Measurements from ENCODE around the gene TMEM242.

Gene TMEM242

DNA sequence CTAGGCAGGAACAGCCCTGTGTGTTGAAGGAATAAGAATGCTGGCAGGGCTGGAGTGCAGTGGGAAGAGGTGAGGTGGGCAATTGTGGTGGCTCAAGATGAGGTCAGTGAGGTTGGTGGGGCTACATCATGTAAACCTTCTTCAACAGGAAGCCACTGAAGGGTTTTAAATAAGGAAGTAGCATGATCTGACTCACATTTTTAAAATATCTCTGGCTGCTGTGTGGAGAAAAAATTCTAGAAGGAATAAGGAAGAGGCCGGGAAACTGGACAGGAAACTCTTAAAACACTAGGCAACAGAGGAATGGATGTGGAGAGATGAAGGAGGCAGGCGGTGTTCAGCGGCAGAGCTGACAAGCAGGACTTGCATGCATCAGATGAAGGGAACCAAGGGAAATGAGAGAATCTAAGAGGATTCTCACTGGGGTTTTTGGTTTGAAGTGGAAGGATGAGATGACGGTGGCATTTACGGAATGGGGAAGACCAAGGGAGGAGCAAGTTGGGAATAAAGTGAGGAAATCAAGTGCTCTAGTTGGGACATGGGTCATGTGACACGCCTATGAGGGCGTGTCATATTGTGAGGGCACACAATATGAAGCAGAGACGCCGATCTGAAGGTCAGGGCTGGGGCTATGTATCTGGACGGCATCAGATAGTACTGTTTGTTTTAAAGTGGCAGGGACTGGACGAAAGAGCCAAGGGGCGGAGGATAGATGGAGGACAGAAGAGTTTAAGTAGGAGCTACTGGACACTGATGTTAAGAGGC is 18.2 kb downstream of the TMEM242 start:
- no peak overlapping the region for H3K4me3 ChIP-seq (ENCODE audit: low read length)
- peaks cover 19% of the 10 kb centered on the region for H3K4me1 ChIP-seq (ENCODE audit: insufficient read depth, low read length)
- H3K9me3 ChIP-seq (ENCODE audit: insufficient read depth, low read depth, low read length): no peaks in the 10 kb centered on the region
- H3K36me3 ChIP-seq (ENCODE audit: insufficient read depth, low read length): no peaks in the 10 kb centered on the region
- H3K27me3 ChIP-seq (ENCODE audit: insufficient read depth, low read length): no peaks in the 10 kb centered on the region
- 93% methylated on average over 12 of the region's 12 CpGs for WGBS
- no peak overlapping the region for H3K9ac ChIP-seq (ENCODE audit: low read depth, low read length)
- no peak overlapping the region for H3K27ac ChIP-seq (ENCODE audit: low read depth, low read length)

DNA sequence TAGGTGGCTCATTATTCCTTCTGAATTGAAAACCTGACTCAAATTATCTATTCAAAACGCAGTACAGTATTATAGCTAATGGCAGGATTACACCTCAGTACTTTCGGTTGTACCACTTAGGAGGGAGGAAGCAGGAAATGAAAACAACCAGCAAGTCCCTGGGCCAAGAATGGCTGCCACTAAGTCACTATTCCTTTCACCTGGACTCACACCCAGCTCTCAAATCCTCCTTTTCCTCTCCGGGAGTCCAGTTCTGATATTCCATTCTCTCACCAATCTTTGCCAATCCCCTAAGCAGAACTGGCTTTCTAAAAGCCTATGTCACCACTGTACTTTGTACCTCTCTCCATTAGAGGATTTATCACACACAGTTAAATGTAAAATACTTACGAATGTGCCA is 20.6 kb downstream of the TMEM242 start:
- no peak overlapping the region for H3K4me3 ChIP-seq (ENCODE audit: low read length)
- H3K4me1 ChIP-seq (ENCODE audit: insufficient read depth, low read length): peaks cover 19% of the 10 kb centered on the region
- no peak overlapping the region for H3K27ac ChIP-seq (ENCODE audit: low read depth, low read length)
- H3K27me3 ChIP-seq (ENCODE audit: insufficient read depth, low read length): no peaks in the 10 kb centered on the region
- no peak overlapping the region for H3K9ac ChIP-seq (ENCODE audit: low read depth, low read length)
- H3K36me3 ChIP-seq (ENCODE audit: insufficient read depth, low read length): no peaks in the 10 kb centered on the region
- WGBS: 67% methylated on average over 4 of the region's 4 CpGs
- no peaks in the 10 kb centered on the region for H3K9me3 ChIP-seq (ENCODE audit: insufficient read depth, low read depth, low read length)

DNA sequence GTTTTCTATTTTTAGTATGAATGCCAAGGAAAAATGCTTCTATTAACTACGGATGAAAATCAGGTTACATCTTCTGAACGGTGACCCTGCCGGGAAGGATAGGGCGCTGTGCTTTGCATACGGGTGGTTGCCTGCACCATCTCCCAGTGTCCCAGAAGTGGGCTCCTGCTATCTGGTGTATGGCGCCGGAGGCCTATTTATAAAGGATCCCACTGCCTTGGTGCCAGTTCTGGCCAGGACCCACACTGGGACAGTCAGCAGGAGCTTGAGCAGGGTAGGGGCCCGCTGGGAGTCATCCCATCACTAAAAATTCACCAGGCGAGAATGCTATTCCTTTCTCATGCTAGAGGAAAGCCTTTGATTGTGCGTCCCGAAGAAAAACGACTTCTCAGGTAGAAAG is 22.9 kb downstream of the TMEM242 start:
- Histone ChIP-seq H3K9ac (ENCODE audit: low read depth, low read length) (no peak overlapping the region), H3K4me3 (ENCODE audit: low read length) (no peak overlapping the region), H3K36me3 (ENCODE audit: insufficient read depth, low read length) (no peaks in the 10 kb centered on the region), H3K9me3 (ENCODE audit: insufficient read depth, low read depth, low read length) (no peaks in the 10 kb centered on the region), H3K27me3 (ENCODE audit: insufficient read depth, low read length) (no peaks in the 10 kb centered on the region), H3K27ac (ENCODE audit: low read depth, low read length) (no peak overlapping the region), H3K4me1 (ENCODE audit: insufficient read depth, low read length) (peaks cover 19% of the 10 kb centered on the region)
- WGBS: 92% methylated on average over 12 of the region's 12 CpGs

DNA sequence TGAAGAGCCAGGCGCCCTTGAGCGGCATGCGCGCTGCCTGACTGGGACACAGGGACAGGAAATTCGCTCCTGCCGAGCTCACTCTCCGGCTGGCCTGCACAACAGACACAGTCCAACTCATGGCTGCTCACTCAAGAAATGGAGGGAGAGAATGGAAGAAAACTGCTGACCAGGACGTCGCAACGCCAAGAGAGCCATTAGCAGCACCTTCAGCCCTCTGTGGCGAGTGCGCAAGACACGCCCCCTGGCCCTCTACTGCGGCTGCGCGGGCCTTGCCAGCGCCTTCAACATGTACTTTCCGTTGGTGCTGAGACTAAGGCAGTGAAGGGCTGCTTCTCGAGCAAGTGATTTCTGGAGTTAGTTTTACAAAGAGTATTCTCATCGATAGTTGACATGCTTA is 23.3 kb downstream of the TMEM242 start:
- Histone ChIP-seq H3K27me3 (ENCODE audit: insufficient read depth, low read length) (no peaks in the 10 kb centered on the region), H3K9me3 (ENCODE audit: insufficient read depth, low read depth, low read length) (no peaks in the 10 kb centered on the region), H3K27ac (ENCODE audit: low read depth, low read length) (no peak overlapping the region), H3K4me1 (ENCODE audit: insufficient read depth, low read length) (peaks cover 19% of the 10 kb centered on the region), H3K36me3 (ENCODE audit: insufficient read depth, low read length) (no peaks in the 10 kb centered on the region), H3K4me3 (ENCODE audit: low read length) (no peak overlapping the region), H3K9ac (ENCODE audit: low read depth, low read length) (no peak overlapping the region)
- 96% methylated on average over 20 of the region's 20 CpGs for WGBS

DNA sequence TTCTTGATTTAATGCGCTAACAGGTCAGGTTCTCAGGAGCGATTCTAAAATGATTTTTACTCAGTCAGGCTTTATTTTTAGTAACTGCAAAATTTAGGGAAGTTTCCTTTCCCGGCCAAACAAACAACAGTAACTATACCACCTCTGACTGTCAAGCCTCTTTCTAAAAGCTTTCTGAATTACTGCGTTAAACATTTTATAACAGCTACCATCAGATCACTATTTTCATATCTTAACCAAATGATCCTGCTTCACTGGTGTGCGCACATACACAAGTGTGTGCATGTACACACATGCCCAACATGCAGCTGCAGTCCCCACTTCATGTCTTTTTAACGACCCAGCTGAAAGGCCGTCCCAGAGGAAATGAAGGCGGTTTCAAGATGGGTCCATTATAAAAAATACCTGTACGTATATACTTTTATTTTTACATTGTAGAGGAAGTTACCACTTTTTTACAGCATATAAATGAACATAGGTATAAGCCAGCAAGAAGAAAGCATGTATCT is 25.0 kb downstream of the TMEM242 start:
- H3K4me1 ChIP-seq (ENCODE audit: insufficient read depth, low read length): peaks cover 4% of the 10 kb centered on the region; the same call in 1 of the 2 replicates
- no peak overlapping the region for H3K9ac ChIP-seq (ENCODE audit: low read depth, low read length)
- no peaks in the 10 kb centered on the region for H3K9me3 ChIP-seq (ENCODE audit: insufficient read depth, low read depth, low read length)
- no peaks in the 10 kb centered on the region for H3K36me3 ChIP-seq (ENCODE audit: insufficient read depth, low read length)
- no peak overlapping the region for H3K4me3 ChIP-seq (ENCODE audit: low read length)
- H3K27me3 ChIP-seq (ENCODE audit: insufficient read depth, low read length): no peaks in the 10 kb centered on the region
- 95% methylated on average over 8 of the region's 9 CpGs for WGBS
- no peak overlapping the region for H3K27ac ChIP-seq (ENCODE audit: low read depth, low read length)

DNA sequence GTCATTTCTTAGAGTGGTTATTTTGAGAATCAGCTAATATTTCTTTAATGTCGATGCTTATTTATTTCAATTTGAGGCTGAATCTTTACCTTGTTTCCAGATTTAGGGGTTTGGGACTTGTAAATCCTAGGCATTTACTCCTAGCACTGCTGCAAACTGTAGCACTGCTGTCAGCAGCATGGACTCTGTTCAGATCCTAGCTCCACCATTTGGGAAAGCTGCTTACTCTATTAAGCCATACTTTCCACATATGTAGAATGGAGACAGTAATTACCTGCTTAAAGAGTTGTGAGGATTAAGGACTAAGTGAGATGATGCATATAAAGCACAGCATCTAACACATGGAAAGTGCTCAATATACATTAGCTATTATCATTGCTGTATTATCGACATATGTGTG is 28.7 kb downstream of the TMEM242 start:
- Histone ChIP-seq H3K4me1 (ENCODE audit: insufficient read depth, low read length) (peaks cover 5% of the 10 kb centered on the region; the same call in 1 of the 2 replicates), H3K36me3 (ENCODE audit: insufficient read depth, low read length) (peaks cover 13% of the 10 kb centered on the region; the same call in 1 of the 2 replicates), H3K9ac (ENCODE audit: low read depth, low read length) (no peak overlapping the region), H3K9me3 (ENCODE audit: insufficient read depth, low read depth, low read length) (no peaks in the 10 kb centered on the region), H3K27ac (ENCODE audit: low read depth, low read length) (no peak overlapping the region), H3K27me3 (ENCODE audit: insufficient read depth, low read length) (no peaks in the 10 kb centered on the region), H3K4me3 (ENCODE audit: low read length) (no peak overlapping the region)
- WGBS: 92% methylated on average over 1 of the region's 2 CpGs

DNA sequence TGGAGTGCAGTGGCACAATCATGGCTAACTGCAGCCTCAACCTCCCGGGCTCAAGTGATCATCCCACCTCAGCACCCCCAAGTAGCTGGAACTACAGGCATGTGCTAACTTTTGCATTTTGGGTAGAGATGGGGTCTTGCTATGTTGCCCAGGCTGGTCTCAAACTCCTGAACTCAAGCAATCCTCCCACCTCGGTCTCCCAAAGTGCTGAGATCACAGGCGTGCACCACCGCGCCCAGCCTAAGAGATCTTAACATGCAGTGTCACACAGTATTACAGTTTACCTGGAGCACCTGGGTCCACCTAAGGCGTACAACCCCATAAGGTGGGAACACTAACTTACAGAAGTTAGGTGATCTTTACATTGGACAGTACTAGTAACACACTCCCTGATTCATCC is 29.5 kb downstream of the TMEM242 start:
- Histone ChIP-seq H3K27ac (ENCODE audit: low read depth, low read length) (no peak overlapping the region), H3K36me3 (ENCODE audit: insufficient read depth, low read length) (peaks cover 13% of the 10 kb centered on the region; the same call in 1 of the 2 replicates), H3K4me1 (ENCODE audit: insufficient read depth, low read length) (peaks cover 5% of the 10 kb centered on the region; the same call in 1 of the 2 replicates), H3K9me3 (ENCODE audit: insufficient read depth, low read depth, low read length) (no peaks in the 10 kb centered on the region), H3K9ac (ENCODE audit: low read depth, low read length) (no peak overlapping the region), H3K4me3 (ENCODE audit: low read length) (no peak overlapping the region), H3K27me3 (ENCODE audit: insufficient read depth, low read length) (no peaks in the 10 kb centered on the region)
- WGBS: 87% methylated on average over 6 of the region's 6 CpGs

DNA sequence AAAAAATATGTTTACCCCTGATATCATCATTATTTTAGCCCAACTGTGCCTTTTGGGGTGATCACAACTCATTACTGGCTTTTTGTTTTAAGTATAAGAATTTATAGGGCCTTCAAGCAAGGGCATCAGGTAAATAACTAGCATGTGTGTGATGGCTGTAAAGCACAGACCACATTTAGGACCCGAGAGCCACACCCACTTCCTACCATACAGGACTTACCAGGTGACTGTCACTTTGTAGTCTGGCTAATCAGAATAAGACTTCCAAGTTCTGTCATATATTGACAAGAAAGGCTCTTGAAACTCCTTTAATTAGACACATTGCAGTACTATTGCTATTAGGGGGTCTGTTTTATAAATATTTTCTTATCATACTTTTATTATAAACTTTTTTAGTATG is 31.1 kb downstream of the TMEM242 start:
- H3K9me3 ChIP-seq (ENCODE audit: insufficient read depth, low read depth, low read length): no peaks in the 10 kb centered on the region
- peaks cover 5% of the 10 kb centered on the region; the same call in 1 of the 2 replicates for H3K4me1 ChIP-seq (ENCODE audit: insufficient read depth, low read length)
- peaks cover 13% of the 10 kb centered on the region; the same call in 1 of the 2 replicates for H3K36me3 ChIP-seq (ENCODE audit: insufficient read depth, low read length)
- H3K27me3 ChIP-seq (ENCODE audit: insufficient read depth, low read length): no peaks in the 10 kb centered on the region
- no peak overlapping the region for H3K4me3 ChIP-seq (ENCODE audit: low read length)
- 100% methylated on average over 1 of the region's 1 CpG for WGBS
- no peak overlapping the region for H3K9ac ChIP-seq (ENCODE audit: low read depth, low read length)
- H3K27ac ChIP-seq (ENCODE audit: low read depth, low read length): no peak overlapping the region

DNA sequence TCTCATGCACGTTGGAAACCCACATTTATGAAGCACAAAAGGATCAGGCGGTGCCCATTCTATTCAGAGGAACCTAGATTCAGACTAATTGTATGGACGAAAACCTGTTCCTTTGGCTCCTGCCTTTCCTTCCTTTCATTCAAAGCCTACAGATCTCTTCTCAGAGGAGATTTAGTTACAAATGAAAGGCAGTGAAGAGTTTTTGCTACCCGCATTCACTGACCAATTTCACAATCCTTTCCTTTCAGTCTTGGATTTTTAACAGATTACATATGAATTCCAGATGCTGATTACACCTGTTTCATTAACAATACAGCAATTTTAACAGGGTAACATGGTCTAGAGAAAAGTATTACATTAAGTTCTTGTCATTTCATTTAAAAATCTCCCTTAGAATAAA is 32.0 kb downstream of the TMEM242 start:
- Histone ChIP-seq H3K4me1 (ENCODE audit: insufficient read depth, low read length) (peaks cover 5% of the 10 kb centered on the region; the same call in 1 of the 2 replicates), H3K27ac (ENCODE audit: low read depth, low read length) (no peak overlapping the region)
- WGBS: 89% methylated on average over 4 of the region's 4 CpGs

DNA sequence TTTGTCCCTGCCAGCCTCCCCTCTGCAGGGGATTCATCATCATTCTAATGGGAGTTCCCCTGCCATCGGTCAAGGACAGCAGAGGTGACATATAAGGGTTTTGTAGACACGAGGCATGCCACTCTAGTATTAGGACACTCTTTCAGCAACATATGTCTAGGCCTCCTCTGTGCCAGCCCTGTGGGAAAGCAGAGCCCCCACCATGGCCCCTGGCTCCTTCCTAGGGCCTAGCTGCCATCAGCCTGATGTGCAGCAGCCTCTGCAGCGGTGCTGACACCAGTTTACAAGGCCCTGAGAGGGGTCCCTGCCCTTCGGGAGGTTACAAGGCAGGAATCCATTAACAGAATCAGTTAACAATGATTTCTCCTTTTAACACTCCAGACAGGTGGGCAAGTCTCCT is 32.5 kb downstream of the TMEM242 start:
- no peaks in the 10 kb centered on the region for H3K27me3 ChIP-seq (ENCODE audit: insufficient read depth, low read length)
- no peak overlapping the region for H3K9ac ChIP-seq (ENCODE audit: low read depth, low read length)
- H3K4me1 ChIP-seq (ENCODE audit: insufficient read depth, low read length): peaks cover 5% of the 10 kb centered on the region; the same call in 1 of the 2 replicates
- peaks cover 13% of the 10 kb centered on the region; the same call in 1 of the 2 replicates for H3K36me3 ChIP-seq (ENCODE audit: insufficient read depth, low read length)
- no peak overlapping the region for H3K4me3 ChIP-seq (ENCODE audit: low read length)
- H3K9me3 ChIP-seq (ENCODE audit: insufficient read depth, low read depth, low read length): no peaks in the 10 kb centered on the region
- H3K27ac ChIP-seq (ENCODE audit: low read depth, low read length): no peak overlapping the region
- WGBS: 88% methylated on average over 4 of the region's 4 CpGs

More for the DNA sequence above, 32.0 kb downstream of the TMEM242 start:
- H3K9ac ChIP-seq (ENCODE audit: low read depth, low read length): no peak overlapping the region
- H3K4me3 ChIP-seq (ENCODE audit: low read length): no peak overlapping the region
- H3K36me3 ChIP-seq (ENCODE audit: insufficient read depth, low read length): peaks cover 13% of the 10 kb centered on the region; the same call in 1 of the 2 replicates
- H3K9me3 ChIP-seq (ENCODE audit: insufficient read depth, low read depth, low read length): no peaks in the 10 kb centered on the region
- no peaks in the 10 kb centered on the region for H3K27me3 ChIP-seq (ENCODE audit: insufficient read depth, low read length)

DNA sequence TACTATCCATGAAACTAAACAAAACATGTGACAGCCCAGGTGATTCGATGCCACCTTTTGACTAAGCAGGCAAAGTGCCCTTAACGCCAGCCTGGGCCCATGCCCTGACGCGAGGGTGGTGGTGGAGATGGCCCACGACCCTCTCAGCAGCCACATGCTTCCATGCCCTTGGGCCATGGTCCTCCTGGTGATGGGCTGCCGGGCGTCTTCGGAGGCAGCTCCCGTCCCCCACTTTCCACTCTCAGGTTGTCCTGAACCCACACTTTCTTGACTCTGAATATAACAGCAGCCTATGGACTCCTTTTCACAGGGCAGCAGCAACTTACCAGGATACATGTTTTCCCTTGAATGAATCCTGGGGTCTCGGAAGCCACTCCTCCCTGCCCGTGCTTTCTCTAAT is 33.6 kb downstream of the TMEM242 start:
- WGBS: 93% methylated on average over 11 of the region's 11 CpGs

More for the DNA sequence above, 33.6 kb downstream of the TMEM242 start:
- Histone ChIP-seq H3K4me3 (ENCODE audit: low read length) (no peak overlapping the region), H3K27ac (ENCODE audit: low read depth, low read length) (no peak overlapping the region), H3K36me3 (ENCODE audit: insufficient read depth, low read length) (peaks cover 13% of the 10 kb centered on the region; the same call in 1 of the 2 replicates), H3K9ac (ENCODE audit: low read depth, low read length) (no peak overlapping the region), H3K4me1 (ENCODE audit: insufficient read depth, low read length) (peaks cover 5% of the 10 kb centered on the region; the same call in 1 of the 2 replicates), H3K27me3 (ENCODE audit: insufficient read depth, low read length) (no peaks in the 10 kb centered on the region), H3K9me3 (ENCODE audit: insufficient read depth, low read depth, low read length) (no peaks in the 10 kb centered on the region)
